Epidermal melanocyte (primary cell): Measurements from ENCODE around the gene CSNK1D.

Experiments
- DNase-seq: peaks from one replicate; pipeline ENCODE4 v3.0.0; 2011; ENCODE audit warnings: low spot score; ENCODE audit not compliant: insufficient read length

The CSNK1D gene

GRCh38 chr17:82310877-82311276 lies 37.4 kb upstream of the CSNK1D start:
- no peak for DNase-seq

GRCh38 chr17:82309656-82310570 lies 36.4 kb upstream of the CSNK1D start:
- DNase-seq: no peak

GRCh38 chr17:82305727-82306300 lies 32.3 kb upstream of the CSNK1D start:
- DNase-seq: no peak

GRCh38 chr17:82304826-82305726 lies 31.6 kb upstream of the CSNK1D start:
- DNase-seq: no peak

GRCh38 chr17:82303944-82304808 lies 30.7 kb upstream of the CSNK1D start:
- no peak for DNase-seq

- DNase-seq: no peak
These were observed 29.8 kb upstream of the CSNK1D start for GRCh38 chr17:82302991-82303943.

GRCh38 chr17:82302568-82302963 lies 29.1 kb upstream of the CSNK1D start:
- no peak for DNase-seq

- no peak for DNase-seq
These were observed 28.5 kb upstream of the CSNK1D start for GRCh38 chr17:82301916-82302567.

GRCh38 chr17:82301300-82301915 lies 27.9 kb upstream of the CSNK1D start:
- DNase-seq: no peak

GRCh38 chr17:82300707-82301270 lies 27.3 kb upstream of the CSNK1D start:
- peak; percentile 87 for DNase-seq

GRCh38 chr17:82300228-82300627 lies 26.7 kb upstream of the CSNK1D start:
- no peak for DNase-seq

- DNase-seq: no peak
These were observed 26.0 kb upstream of the CSNK1D start for GRCh38 chr17:82299452-82299851.

- no peak for DNase-seq
These were observed 25.3 kb upstream of the CSNK1D start for GRCh38 chr17:82298538-82299421.

- DNase-seq: peak; percentile 96
These were observed 24.4 kb upstream of the CSNK1D start for GRCh38 chr17:82297714-82298537.

GRCh38 chr17:82297280-82297713 lies 23.8 kb upstream of the CSNK1D start:
- DNase-seq: no peak

- no peak for DNase-seq
These were observed 23.2 kb upstream of the CSNK1D start for GRCh38 chr17:82296511-82297279.
